ENCODE results near the gene KRT17. TPM values are rescaled to one million over a fixed set of nuclear protein-coding genes. Genes with fewer than 3 reads are reported as not detected.
"Not testable (repeated sequence)": the region's sequence is repeated elsewhere in the genome, so short reads cannot be mapped to it uniquely, and the experiment has no call there.

KRT17 gene
- total RNA-seq, 1 donor from 2014 or later, result not detected

DNA sequence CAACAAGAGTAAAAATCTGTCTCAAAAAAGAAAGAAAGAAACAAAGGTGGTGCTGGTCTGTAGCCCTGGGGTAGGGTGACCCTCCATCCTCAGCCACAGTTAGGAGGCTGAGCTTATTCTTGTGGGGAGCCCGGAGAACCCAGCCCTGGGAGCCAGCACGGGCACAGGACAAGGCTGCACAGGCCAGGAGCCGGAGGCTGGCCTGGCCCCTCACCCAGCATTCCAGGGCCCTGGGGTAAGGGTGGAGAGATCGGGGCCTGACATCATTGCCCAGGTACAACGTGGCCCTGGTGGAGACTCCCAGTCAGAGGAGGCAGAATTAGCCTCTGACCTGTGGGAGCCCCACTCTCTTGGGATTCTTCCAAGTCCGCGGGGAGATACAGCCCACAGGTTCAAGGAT, 10.3 kb upstream of the KRT17 start:
- DNase-seq (ENCODE audit: low spot score), result no peak

DNA sequence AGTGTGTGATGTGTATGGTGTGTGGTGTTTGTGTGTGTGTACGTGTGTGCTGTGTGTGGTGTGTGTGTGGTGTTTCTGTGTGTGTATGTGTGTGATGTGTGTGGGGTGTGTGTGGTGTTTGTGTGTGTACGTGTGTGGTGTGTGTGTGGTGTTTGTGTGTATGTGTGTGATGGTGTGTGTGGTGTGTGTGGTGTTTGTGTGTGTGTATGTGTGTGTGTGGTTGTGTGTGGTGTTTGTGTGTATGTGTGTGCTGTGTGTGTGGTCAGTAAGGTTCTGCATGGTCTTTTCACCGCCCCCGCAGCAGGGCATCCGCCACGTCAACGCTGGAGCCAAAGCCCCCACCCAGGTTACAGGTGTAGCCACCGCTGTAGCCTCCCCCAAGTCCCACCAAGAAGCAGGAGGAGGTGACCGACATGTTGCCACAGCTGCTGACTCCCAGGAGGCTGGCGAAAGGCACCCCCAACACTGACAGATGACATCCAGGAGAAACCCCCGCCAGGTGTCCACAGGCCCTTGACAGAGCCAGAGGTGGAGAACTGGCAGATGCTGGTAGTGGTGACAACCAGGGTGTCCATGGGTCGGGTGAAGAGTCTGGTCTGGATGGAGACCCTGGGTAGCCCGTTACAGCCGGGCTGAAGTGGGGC, 9.3 kb upstream of the KRT17 start:
- DNase-seq (ENCODE audit: low spot score), result no peak

DNA sequence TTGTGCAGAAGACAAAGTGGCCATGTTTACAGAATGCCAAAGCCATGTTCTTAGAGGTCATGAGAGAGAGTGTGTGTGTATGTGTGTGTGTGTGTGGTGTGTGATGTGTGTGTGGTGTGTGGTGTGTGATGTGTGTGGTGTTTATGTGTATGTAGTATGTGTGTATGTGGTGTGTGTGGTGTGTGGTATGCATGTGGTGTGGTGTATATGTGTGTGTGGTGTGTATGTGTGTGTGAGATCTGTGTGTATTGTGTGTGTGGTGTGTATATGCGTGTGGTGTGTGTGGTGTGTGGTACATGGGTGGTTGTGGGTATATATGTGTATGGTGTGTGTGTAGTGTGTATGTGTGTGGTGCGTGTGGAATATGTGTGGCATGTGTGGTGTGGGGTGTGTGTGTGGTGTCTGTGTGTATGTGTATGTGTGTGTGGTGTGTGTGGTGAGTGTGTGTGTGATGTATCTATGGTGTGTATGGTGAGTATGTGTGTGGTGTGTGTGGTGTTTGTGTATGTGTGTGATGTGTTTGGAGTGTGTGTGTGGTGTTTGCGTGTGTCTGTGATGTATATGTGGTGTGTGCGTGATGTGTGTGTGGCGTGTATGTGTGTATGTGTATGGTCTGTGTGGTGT, 8.2 kb upstream of the KRT17 start:
- DNase-seq (ENCODE audit: low spot score), result no peak

DNA sequence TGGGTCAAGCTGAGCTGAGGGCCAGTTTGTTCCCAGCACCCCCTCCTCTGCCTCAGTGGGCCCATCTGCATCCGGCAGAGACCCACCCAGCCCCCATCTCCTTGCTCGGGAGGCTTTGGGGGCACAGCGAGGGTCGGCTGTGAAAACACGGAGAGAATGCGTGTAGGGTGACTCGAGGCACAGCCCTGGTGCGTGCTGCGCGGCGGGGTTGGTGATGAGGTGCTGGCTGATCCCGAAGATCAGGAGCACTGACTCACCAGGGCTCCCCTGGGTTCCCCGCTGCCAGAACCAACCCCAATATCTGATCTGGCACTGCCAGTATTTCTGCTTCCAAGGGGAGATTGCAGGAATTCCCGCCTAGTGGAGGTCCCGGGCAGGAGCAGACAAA, 7.5 kb upstream of the KRT17 start:
- DNase-seq (ENCODE audit: low spot score), result no peak

DNA sequence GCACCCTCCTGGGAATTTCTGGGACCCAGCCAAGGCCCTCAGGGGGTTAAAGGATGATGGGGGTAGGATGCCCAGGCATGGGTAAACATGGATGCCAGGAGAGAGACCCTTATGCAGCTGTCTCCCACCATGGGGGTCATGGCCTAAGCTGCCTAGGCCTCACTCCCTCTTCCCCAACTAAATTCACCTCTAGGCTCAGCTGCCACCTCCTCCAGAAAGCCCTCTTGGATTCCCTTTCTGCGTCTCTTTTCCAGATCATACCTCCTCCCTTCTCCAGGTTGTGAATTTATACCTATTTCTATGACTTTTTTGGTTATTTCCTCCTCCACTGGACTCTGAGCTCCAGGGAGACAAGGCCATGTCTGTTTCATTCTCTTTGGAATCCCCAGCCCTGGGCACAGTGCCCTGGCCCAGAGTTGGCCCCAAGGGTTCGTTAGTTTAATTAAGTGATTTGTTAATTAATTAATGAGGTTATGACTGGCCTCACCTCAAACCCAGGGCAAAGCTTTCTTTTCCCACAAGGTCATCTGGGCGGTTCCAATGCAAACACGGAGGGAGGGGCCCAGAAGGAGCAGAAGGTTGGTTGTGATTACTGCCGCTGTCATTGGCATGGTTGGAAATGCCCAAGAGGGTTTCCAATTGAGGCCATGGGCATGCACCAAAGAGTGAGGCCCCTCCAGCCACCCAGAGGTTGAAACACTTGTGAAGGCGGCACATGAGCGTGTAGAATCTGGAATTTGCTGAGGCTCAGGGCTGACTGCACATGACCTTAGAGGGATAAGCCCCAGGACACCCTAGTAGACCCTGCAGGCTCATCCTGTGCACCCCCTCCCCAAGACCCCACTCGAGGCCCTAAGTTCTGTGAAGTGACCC, 6.9 kb upstream of the KRT17 start:
- DNase-seq (ENCODE audit: low spot score), result no peak

DNA sequence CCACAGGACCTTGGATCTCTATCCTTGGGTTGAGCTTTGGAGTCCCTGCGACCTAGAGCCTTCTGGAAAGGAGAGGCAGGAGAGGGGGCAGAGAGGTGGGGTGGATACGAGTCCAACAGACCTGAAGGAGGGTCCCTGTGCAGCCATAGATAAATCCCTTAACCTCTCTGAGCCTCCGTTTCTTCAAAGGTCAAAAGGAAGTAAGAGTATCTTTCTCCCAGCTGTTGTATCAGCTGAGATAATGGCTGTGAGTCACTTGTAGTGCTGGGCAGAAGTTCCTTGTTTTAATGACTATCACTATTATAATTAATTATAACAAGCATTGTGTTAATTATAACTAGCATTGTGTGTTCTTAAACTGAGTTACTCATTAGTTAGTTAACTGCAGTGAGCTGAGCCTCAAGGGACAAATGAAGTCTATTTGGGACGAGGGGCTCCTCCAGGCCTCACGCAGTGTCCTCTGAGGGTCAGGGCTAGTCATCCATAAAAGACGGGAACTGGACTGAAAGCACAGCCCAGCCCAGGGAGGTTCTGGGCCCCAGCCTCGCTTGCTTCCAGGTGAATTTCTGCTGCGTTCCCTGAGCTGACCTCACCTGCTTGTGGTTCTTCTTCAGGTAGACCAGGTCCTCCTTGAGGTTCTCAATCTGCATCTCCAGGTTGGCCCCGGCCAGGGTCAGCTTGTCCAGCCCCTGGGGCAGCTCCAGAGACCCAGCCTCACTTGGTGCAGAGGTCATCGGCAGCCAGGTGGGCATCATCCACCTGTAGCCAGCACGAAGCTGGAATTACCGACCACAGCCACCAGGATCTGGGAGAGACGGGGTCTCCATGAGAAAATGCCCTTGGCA, 5.7 kb upstream of the KRT17 start:
- DNase-seq (ENCODE audit: low spot score), result no peak

DNA sequence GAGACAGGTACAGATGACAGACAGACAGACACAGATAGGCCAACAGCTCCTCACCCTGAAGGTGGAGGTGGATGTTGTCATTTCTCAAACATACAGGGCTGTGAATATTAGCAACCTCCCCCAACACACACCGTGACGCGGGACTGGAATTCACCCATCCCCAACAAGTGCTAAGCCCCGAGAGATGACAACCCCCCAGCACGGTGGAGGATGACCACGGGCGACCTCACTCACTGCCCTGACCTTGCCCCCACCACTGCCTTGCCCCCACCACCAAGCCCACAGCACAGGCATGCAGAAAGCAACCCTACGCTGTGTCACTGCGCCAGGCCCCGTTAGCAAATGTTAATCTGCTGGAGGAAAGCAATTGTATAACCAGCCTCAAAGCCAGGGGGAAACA, 4.9 kb upstream of the KRT17 start:
- DNase-seq (ENCODE audit: low spot score), result no peak

DNA sequence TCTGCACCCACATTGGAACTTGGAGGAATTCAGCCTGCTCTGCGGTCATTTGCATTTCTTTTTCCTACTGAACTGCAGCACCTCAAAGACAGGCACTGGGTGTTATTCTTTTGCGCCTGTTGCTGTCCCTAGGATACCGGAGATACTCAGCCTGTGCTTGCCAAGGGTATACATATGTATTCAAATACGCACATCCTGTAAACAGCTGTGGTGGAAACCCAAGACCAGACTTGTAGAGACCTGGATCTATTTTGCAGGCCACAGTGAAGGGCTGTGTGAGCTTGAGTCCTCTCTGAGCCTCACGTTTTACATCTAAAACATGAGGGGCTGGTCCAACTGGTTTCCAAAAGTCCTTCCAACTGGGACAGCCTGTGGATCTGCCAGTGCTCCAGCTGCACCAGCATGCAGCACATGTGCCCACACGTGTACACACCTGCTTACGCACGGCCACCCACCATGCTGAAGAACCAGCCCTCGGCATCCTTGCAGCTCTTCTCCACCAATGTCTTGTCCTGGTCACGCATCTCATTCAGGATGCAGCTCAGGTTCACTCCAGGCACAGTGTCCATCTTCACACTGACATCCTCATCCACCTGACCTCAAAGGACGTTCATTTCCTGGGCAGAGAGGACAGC, 4.4 kb upstream of the KRT17 start:
- DNase-seq (ENCODE audit: low spot score), result not testable (repeated sequence)

DNA sequence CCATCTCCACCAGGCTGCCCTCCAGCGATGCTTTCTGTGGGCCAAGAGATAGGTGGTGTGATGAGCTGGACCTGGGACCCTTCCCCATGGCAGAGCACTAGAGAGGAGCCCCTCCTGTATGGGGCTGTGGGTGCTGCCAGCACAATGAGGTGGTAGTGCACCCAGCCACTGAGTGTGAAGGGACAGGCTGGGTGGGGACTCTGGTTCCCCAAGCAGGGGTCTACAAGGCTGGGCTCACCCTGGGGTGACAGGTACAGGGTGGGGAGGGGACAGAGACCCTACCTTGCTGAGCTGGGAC, 3.6 kb upstream of the KRT17 start:
- DNase-seq (ENCODE audit: low spot score), result not testable (repeated sequence)

DNA sequence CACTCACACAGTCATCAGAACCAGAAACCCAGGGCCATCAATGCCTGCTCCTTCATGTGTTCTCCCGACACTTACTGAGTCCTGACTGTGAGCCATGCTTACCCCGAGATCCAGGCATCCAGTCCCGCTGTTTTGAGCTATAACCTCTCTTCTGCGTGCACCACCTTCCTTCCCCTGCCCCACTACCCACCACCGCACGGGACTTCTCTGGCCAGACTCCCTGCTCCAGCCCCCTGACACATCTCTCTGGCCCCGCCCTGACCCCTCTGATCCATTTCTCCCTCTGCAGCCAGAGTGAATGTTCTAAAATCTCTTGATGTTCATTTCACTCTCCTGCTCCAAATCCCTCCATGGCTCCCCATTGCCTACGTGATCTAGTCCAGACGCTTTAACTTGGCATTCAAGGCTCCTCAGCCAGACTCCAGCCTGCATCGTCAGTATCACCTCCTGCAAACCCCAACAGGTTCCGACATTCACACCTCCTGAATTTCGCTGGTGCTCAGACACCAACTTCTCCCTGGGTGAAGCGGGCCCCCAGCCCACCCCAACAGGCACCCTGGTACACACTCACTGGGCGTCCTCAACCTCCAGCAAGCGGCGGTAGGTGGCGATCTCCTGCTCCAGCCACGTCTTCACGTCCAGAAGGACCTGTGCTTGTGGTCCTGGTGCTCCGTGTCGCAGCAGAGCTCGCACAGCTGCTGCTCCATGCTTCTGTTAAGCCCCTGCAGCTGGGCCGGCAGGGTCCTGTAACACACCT, 3.1 kb upstream of the KRT17 start:
- DNase-seq (ENCODE audit: low spot score), result no peak

DNA sequence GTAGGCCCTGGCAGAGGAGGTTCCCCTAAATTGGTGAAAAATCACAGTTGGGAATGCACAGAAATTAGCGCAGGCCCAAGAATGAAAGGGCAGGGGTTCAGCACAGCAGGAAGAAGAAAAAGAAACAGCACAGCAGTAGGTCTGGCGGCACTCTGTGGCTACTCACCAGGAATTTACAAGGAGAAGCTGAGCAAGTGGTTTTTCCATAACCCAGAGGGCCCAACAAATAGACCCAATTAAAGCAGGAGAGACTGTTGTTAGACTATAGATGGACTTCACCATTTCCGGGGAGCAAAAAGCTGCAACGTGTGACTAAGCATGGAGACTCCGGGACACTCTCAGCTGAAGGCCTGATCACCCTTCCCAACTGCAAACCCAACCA, 2.5 kb upstream of the KRT17 start:
- DNase-seq (ENCODE audit: low spot score), result not testable (repeated sequence)

DNA sequence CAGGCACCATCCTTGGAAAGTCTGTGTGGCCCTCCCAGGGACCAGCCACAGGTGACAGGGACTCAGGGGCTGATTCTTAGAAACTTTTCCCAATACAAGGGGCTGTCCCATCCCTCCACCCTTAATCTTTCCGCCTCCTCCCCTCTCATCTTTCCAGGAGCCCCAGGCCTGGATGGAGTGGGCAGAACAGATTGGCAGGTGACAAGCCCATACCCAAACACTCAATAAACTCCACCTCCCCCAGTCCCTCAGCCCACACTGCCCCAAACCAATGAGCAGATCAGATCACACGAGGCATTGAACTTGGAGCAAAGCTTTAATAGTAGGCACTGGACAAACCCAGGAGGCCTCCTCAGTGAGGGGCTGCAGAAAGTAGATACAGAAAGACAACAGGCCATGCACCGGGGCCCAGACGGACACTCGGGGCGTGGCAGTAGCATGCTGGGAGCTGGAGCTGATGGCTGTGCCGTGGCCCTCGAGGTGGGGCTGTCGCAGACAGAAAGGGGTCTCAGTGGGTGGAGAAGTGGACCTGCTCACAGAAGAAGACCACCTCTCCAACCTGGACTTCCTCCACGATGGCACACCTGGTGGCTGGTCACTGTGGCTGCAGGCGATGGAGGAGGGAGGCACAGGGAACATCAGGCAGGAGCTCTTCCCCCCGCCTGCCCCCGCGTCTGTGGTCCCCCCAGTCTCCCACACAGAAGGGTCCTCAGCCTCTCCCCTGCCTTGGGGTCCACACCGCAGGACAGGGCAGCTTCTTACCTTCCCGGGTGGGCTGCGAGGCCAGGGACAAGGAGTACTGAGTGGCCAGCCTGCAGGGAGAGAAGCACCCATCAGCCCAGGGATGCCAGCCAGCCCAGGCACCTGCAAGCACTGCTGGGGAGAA, 1.9 kb upstream of the KRT17 start:
- not testable (repeated sequence) for DNase-seq (ENCODE audit: low spot score)

DNA sequence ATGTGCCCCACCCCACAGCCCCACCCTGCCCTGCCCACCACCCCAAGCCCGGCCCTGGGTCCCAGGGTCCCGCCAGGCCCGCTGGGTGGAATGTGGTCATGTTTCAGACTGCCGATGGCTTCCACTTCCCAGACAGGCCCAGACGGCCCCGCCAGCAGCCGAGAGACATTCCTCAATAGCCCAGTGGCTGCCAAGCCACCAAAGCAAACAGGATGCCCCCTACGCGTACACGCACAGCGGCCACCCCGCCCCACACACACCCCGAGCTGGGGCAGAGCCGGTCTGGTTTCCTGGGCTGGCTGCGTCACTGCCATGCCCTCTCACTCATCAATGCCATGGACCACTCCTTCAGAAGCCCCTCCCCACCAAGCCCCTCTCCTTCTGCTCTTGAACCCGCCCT, 1.2 kb upstream of the KRT17 start:
- DNase-seq (ENCODE audit: low spot score), result no peak

DNA sequence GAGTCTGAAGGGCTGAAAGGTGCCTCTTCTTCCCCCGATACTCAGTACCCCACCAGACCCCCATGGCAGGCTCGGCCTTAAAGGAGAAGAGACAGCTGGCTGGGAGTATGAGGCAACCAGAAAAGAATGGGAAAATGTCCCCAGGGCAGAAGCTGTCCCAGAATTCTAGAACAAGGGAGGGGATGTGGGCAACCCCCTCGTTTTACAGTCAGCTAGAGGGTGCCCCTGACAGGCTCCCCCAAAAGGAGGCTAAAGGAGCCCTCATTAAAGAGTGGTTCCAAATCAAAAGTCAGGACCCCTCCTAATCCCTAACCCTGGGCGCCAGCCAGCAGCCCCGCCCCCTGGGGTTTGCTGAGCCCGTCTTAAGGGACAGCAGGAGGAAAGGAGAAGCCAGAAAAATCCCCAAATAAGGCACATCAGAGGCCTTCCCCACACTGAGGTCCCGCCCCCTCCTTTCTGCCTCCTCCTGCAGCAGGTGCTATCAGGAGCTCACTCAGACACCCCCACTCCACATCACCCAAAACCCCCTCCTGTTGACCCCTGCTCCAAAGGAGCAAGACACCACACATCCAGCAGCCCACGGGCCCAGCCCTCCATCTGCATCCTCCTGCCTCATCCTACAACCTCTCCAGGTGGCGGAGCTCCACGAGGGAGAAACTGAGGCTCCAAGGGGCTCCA, 1.1 kb downstream of the KRT17 start:
- DNase-seq (ENCODE audit: low spot score), result not testable (repeated sequence)

DNA sequence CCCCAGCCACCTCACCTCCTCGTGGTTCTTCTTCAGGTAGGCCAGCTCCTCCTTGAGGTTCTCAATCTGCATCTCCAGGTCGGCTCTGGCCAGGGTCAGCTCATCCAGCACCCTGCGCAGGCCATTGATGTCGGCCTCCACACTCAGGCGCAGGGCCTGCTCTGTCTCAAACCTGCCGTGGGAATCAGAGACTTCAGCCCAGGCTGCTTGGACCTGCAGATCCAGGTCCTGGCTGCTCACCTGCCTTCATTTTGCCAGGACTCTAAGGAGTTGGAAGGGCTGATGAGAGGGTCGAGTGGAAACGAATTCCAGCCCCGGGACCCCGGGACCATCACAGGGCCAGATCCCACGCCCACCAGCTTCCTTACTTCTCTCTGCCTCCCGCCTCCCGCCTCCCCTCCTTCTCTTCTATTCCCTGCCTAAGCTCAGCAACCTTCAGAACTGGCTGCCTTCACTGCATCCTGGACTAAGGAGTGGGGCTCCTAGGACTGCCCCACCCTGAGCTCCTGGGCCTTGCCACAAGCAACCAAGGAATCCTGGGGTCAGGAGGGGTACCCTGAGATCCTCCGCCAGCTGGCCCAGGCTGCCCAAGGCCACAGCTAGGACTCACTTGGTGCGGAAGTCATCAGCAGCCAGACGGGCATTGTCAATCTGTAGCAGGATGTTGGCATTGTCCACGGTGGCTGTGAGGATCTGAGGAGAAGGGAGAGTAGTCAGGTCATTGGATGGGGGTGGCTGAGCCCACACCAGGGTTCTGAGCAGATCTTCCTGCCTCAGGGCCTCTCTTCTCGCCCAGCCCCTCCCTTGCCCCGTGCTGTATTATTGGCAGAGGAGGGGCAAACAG, 1.8 kb downstream of the KRT17 start:
- not testable (repeated sequence) for DNase-seq (ENCODE audit: low spot score)

DNA sequence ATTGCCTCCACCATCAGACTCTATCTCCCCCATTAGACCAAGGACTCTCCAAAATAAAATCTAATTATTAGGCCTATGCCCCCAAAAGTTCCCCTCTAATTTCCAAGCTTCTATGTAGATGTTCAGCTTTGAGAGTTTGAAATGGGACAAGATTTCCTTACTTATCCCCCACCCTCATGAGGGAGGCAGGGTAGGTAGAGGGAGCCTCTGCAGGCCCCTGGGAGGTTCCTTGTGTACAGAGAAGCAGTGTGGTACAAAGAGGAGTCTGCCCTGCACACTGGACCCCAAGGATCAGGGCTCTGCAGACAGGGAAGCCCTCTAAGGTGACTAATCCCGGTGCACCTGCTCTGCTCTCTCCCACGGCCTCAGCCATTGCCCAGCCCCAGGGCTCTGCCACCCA, 2.5 kb downstream of the KRT17 start:
- no peak for DNase-seq (ENCODE audit: low spot score)

DNA sequence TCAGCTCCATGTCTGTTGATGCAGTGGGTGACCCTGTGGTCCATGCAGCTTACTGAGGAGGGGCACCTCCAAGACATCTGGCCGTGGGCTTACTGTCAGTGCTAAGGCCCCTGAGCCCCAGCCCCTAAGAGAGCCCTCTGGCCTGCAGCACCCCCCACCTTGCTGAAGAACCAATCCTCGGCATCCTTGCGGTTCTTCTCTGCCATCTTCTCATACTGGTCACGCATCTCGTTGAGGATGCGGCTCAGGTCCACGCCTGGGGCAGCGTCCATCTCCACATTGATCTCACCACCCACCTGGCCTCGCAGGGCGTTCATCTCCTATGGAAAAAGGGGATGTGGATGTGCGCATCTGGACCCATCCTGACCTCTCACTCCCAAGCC, 2.9 kb downstream of the KRT17 start:
- DNase-seq (ENCODE audit: low spot score), result not testable (repeated sequence)

All from mucosa of gallbladder (tissue), 1 donor.